ENCODE data around the gene DTWD2. TPM values are rescaled to one million over a fixed set of nuclear protein-coding genes. Genes with fewer than 3 reads are reported as not detected.

DTWD2 gene
- total RNA-seq, 1 donor from 2014 or later = 24.4 TPM

DNA sequence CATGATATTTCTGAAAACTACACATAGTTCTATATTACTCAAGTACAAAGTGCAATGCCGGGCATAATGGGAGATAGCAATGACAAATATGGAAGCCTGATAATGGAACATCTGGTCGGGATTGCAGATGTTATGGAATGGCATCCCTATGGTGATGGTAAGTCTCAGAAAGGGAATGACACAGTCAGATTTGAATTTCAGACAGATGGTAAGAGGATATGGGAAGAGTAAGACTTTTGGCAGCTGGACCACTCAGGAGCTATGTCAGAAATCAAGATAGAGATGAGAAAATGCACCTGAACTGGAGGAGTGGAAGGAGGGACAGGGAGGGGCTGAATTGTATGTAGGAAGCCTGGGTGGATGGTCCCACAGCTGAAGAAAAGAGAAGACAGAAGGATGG lies 200.0 kb downstream of the DTWD2 start:
- no peak for DNase-seq (ENCODE audit: low read depth)

Small RNAs within 50 kb of the gene (microRNA-seq; reads per million reads assigned to microRNA genes)
- not detected for gene MIR1244-2

Other genes starting within 250 kb of the DTWD2 start
- 27.9 and 29.6 TPM in 2 replicates for gene DMXL1, start 82.5 kb upstream of the DTWD2 start, total RNA-seq

All from myocyte (in vitro differentiated cells).